Testis (tissue), 2 donors: ENCODE data around the gene FBLN2.

Experiments used
- POLR2A ChIP-seq: fragments of 450-650 bp; IDR thresholded peaks from one replicate; pipeline ENCODE4 v1.6.1; 2017; ENCODE audit warnings: antibody characterized with exemption, mild to moderate bottlenecking, moderate library complexity
- TF ChIP-seq, protein P1 (sequence below), 3 experiments: fragments of 450-650 bp in 2 of 3; fragments of 200-600 bp in 1 of 3; sonication (generic) in 1 of 3; IDR thresholded peaks; one replicate each; pipeline ENCODE4 v1.5.1; 2016 to 2019; ENCODE audit warnings: antibody characterized with exemption in 3 of 3, mild to moderate bottlenecking in 2 of 3, moderate library complexity in 1 of 3

DNA sequence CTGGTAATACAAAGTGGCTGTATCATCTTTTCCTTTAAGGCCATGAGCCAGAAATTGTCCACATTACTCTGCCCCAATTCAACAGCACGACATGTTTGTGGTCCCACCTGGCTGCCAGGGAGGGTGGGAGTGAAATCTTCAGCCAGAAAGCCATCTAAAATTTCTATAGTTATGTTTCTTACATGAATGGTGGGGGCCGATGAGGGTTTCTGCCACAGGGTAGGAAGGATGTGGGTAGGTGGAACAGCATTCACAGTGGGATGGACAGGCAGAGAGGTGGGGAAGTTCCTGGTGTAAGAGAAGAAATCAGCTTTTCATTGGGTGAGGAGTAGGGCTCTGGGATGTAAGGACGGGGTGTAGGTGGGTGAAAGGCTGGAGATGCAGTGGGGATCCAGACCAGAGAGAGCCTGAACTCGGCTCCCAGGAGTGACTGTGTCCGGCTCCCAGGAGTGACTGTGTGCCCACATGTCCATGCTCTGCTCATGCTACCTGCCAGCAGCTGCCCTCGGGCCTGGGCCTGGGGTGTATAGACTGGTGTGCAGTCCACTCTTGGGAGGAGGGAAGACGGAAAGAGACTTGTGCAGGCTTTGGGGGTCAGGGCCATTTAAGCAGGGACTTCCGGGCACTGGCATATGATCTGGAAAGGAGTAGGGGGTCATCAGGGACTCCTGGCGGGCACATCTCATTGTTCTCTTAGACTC lies 3.8 kb upstream of the FBLN2 start:
- no peak for TF ChIP-seq POLR2A
- TF ChIP-seq, protein P1, sequence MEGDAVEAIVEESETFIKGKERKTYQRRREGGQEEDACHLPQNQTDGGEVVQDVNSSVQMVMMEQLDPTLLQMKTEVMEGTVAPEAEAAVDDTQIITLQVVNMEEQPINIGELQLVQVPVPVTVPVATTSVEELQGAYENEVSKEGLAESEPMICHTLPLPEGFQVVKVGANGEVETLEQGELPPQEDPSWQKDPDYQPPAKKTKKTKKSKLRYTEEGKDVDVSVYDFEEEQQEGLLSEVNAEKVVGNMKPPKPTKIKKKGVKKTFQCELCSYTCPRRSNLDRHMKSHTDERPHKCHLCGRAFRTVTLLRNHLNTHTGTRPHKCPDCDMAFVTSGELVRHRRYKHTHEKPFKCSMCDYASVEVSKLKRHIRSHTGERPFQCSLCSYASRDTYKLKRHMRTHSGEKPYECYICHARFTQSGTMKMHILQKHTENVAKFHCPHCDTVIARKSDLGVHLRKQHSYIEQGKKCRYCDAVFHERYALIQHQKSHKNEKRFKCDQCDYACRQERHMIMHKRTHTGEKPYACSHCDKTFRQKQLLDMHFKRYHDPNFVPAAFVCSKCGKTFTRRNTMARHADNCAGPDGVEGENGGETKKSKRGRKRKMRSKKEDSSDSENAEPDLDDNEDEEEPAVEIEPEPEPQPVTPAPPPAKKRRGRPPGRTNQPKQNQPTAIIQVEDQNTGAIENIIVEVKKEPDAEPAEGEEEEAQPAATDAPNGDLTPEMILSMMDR (IDR thresholded peaks at IDR 0.05): no peak
